NCI-H1930 (cell line): ENCODE measurements around the gene CDYL2.

ENCODE experiments used
- DNase-seq, 2 experiments: peaks; one replicate each; lab custom pipeline; 2025; lab: John Stamatoyannopoulos, UW

CDYL2 gene

DNA sequence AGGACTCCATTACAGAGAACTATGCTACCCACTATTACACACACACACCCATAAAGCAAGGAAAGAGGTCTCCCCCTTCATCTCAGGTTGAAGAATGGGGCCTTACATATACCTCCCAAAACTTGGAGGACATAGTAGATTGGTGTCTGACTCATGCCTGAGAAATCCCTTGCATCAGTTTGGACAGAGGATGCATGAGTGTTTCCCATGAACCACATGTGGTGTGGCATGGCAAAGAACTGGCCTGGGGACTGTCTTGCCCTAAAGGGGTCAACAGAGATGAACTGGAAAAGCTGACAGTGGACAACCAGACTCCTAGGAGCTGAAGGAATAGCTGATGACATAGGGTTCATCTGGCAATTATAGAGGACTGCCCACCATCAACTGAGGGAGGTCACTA lies 209.6 kb downstream of the CDYL2 start:
- DNase-seq: no peak

DNA sequence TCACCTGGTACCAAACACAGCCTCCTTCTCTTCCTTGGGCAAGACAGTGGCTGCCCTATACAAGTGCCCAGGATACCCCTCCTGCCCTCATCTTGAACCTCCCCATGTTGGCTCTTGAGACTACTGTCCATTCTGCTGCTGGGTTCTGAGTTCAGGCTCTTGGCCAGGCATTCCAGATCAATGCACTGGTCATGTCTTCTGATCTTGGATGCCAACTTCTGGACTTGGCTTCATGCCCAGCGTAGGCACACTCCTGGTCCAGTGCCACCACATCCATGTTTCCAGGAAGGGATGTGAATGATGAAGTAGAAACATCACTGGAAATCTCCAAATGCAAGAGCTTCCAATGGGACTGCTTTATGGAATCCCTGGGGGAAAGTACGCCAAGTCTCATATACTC lies 212.1 kb downstream of the CDYL2 start:
- DNase-seq: no peak

GRCh38 chr16:80591071-80591915 lies 213.1 kb downstream of the CDYL2 start:
- no peak for DNase-seq

DNA sequence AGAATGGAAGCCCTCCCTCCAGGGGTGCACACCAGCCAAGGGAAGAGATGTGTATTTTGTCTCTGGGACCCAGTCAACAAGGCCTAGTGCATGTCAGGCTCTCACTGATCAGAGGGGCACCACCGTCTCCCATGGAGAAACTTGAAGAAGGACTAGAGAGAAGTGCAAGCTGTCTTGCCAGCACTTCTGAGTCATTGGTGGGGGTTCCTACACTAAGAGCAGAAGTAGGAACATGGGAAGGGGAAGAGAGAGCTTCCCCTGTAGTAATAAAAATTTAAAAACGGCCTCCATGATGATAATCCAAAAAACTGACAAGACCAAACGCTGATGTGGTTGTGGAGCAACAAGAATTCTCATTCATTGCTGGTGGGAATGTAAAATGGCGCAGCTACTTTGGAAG lies 217.3 kb downstream of the CDYL2 start:
- no peak for DNase-seq

DNA sequence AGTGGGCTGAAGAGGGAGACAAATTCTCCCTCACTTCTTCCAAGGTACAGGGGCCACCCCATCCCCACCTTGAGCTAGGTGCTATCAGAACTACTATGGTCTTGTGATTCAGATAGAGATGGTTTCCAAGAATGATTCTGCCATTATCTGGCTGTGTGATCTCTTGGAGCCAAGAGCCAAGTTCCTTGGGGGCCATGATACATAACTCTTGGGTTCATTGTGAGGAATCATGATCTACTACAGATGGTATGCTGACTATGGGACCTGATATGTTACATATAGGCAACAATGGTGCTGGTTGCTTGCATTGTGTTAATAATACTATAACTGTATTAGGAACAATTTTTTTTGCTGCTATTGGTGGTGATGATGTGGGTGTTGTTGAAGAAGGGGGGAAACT lies 217.9 kb downstream of the CDYL2 start:
- DNase-seq: no peak

- no peak for DNase-seq
These were observed 218.6 kb downstream of the CDYL2 start for GRCh38 chr16:80585764-80586163.

DNA sequence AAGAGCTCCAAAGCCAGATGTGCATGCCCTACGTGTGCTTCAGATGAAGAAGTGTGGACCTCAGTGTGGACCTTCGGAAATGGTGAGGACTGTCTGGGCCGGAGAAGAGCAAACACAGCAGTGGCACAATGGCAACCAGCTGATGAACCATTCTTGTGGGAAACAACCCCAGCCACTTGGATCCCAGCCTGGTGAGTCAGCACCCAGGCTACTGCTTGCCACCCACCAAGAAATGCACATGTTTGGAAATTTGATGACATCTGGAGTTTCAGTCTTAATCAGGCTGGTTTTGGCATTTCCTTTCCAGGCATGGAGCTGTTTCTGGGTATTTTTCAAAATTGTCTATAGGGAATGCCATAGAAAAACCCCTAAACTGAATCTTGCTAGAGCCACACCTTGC lies 220.9 kb downstream of the CDYL2 start:
- no peak for DNase-seq

DNA sequence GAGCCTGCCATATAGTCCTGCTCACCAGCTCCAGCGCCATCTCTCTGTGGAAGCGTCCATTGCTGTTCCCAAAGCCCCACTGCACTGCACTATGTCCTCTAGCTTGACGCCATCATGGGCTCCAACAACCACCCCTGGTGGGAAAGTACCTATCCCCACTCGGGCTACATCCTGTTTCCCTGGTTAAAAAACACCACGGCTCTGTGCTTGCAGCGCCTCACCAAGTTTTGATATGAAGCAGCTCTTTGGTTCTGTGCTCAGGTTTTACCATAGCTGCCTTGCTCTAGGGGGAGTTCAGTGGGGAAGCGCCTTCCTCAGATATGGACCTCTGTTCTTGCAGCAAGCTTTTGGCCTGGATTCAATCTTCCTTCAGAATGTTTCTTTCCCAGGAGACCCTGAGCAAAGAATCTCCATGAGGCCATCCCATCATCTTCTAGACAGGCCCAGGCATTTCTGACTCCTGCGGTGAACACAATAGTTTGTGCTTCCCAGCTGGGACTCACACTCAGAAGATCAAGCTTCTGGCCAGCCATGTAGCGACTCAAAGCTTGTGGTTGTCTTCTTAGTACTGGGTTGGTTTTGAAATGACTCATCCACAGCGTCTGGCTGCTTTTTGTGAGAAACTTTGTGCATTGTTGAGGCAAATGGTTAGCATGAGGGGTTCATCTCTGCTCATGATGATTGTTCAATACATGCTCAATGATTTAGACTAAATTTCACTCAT lies 224.1 kb downstream of the CDYL2 start:
- no peak for DNase-seq

- DNase-seq: no peak
These were observed 226.7 kb downstream of the CDYL2 start for GRCh38 chr16:80577485-80578280.

GRCh38 chr16:80576343-80576912 lies 228.0 kb downstream of the CDYL2 start:
- no peak for DNase-seq

- no peak for DNase-seq
These were observed 230.7 kb downstream of the CDYL2 start for GRCh38 chr16:80573700-80574120.

DNA sequence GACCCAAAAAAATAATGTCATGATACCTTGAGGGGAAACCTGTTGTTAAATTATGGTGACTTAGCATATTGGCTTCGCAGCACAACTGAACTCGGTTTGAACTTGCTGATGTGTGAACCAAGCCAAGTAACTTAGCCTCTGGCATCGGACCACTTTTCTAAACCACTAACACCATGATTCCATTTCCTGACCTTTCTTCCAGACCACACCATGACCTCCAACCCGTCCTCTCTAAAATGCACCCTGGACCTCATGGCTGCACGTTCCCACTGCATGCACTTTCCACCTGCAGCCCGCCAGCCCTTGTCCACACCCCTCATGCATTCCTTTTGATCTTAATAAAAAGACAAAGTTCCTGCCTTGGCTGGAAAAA lies 234.3 kb downstream of the CDYL2 start:
- DNase-seq: no peak

DNA sequence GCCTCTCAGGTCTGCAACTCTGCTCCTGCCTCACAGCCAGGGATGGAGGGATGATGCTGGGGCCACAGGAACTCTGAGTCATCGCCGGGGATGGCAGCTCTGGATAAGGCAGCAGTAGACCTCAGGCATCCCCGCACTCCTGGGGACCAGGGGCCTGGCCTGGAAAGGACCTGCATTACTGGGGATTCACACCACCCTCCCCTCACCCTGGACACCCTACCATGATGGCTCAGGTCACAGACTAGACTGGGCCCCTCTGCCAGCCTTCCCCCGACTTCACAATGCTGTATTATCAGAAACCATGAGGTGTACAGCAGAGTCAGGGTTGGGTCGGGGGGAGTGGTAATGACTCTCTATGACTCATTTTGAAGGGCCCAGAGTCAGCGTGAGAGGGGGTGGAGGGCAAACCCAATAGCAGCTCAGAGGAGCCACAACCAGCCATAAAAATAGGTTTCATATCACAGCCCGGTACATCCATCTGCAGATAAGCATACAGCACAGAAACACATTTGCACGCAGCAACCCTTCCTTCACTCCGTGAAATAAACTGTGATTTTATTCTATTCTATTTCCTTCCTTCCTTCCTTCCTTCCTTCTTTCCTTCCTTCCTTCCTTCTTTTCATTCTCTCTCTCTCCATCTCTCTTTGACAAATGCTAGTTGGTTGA lies 234.8 kb downstream of the CDYL2 start:
- DNase-seq: no peak

GRCh38 chr16:80564394-80564793 lies 240.0 kb downstream of the CDYL2 start:
- DNase-seq: no peak

GRCh38 chr16:80563066-80563465 lies 241.3 kb downstream of the CDYL2 start:
- no peak for DNase-seq

DNA sequence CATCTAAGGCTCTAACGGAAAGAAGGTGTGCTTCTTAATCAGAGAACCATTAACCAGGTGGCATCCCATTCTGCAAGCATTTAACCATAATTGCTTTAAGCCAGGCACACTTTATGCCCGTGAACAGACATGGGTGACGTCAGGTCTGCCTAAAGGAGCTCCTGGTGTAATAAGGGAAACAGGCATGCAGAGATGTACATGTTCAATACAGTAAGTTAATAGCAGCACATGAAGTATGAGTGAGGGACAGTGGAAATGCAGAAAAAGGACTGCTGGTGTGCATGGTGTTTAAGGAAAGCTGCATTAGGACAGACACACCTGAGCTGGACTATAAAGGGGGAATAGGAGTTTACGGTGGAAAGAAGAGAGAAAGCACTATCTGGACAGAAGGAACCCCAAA lies 245.0 kb downstream of the CDYL2 start:
- no peak for DNase-seq

GRCh38 chr16:80557037-80557436 lies 247.4 kb downstream of the CDYL2 start:
- no peak for DNase-seq

- DNase-seq: no peak
These were observed 247.9 kb downstream of the CDYL2 start for GRCh38 chr16:80556481-80556880.

GRCh38 chr16:80554033-80554432 lies 250.4 kb downstream of the CDYL2 start:
- no peak for DNase-seq

GRCh38 chr16:80552277-80552676 lies 252.1 kb downstream of the CDYL2 start:
- no peak for DNase-seq
